H9 (cell line): ENCODE measurements around the gene SPTBN5. TPM values are rescaled to one million over a fixed set of nuclear protein-coding genes. Genes with fewer than 3 reads are reported as not detected.

Experiments used
- DNase-seq: peaks from one replicate; pipeline ENCODE4 v3.0.0-alpha.2; 2017
- H2AFZ ChIP-seq: one replicate; pipeline ENCODE4 v1.6.1; 2013; ENCODE audit warnings: mild to moderate bottlenecking, low read length, control low read depth, moderate library complexity
- H2AK5ac ChIP-seq: 2 replicates; pipeline ENCODE4 v1.6.1; 2013; ENCODE audit warnings: low read length, control low read depth, mixed read lengths; ENCODE audit not compliant: insufficient read length
- H2BK120ac ChIP-seq: one replicate; pipeline ENCODE4 v1.6.1; 2013; ENCODE audit warnings: low read depth, mild to moderate bottlenecking, low read length, control low read depth, inconsistent platforms; ENCODE audit not compliant: poor library complexity, severe bottlenecking
- H2BK12ac ChIP-seq: 2 replicates; pipeline ENCODE4 v1.6.1; 2013; ENCODE audit warnings: low read length, control low read depth, mixed read lengths, low read depth; ENCODE audit not compliant: insufficient read length
- H2BK15ac ChIP-seq: 2 replicates; pipeline ENCODE4 v1.6.1; 2013; ENCODE audit warnings: low read depth, low read length, control low read depth
- H2BK20ac ChIP-seq: one replicate; pipeline ENCODE4 v1.6.1; 2013; ENCODE audit warnings: low read depth, mild to moderate bottlenecking, low read length, control low read depth, inconsistent platforms; ENCODE audit not compliant: poor library complexity, severe bottlenecking
- H2BK5ac ChIP-seq: 2 replicates; pipeline ENCODE4 v1.6.1; 2013; ENCODE audit warnings: low read length, control low read depth, mixed read lengths; ENCODE audit not compliant: insufficient read length
- H3K14ac ChIP-seq: 2 replicates; pipeline ENCODE4 v1.6.1; 2013; ENCODE audit warnings: low read length, control low read depth; ENCODE audit not compliant: insufficient read depth
- H3K18ac ChIP-seq: 2 replicates; pipeline ENCODE4 v1.6.1; 2013; ENCODE audit warnings: low read depth, mild to moderate bottlenecking, mixed read lengths, low read length, control low read depth; ENCODE audit not compliant: insufficient read length
- H3K23ac ChIP-seq: 2 replicates; pipeline ENCODE4 v1.6.1; 2013; ENCODE audit warnings: low read length, control low read depth, mixed read lengths, low read depth; ENCODE audit not compliant: insufficient read length
- H3K23me2 ChIP-seq: 2 replicates; pipeline ENCODE4 v1.6.1; 2013; ENCODE audit warnings: low read depth, mild to moderate bottlenecking, mixed read lengths, low read length, control low read depth; ENCODE audit not compliant: insufficient read length, poor library complexity, severe bottlenecking
- H3K27ac ChIP-seq: 2 replicates; pipeline ENCODE4 v1.5.1; 2013; ENCODE audit warnings: low read length, control low read depth, mixed read lengths, low read depth; ENCODE audit not compliant: insufficient read length
- H3K27me3 ChIP-seq: 2 replicates; pipeline ENCODE4 v1.6.1; 2013; ENCODE audit warnings: low read length, control low read depth, inconsistent platforms; ENCODE audit not compliant: insufficient read depth
- H3K4ac ChIP-seq: 2 replicates; pipeline ENCODE4 v1.6.1; 2013; ENCODE audit warnings: low read depth, mild to moderate bottlenecking, control low read depth, inconsistent platforms, low read length, moderate library complexity
- H3K4me1 ChIP-seq: 2 replicates; pipeline ENCODE4 v1.6.1; 2013; ENCODE audit warnings: low read length, control low read depth, inconsistent platforms; ENCODE audit not compliant: insufficient read depth
- H3K4me2 ChIP-seq: 2 replicates; pipeline ENCODE4 v1.6.1; 2013; ENCODE audit warnings: low read length, control low read depth, mixed read lengths; ENCODE audit not compliant: insufficient read length, insufficient read depth
- H3K56ac ChIP-seq: 2 replicates; pipeline ENCODE4 v1.6.1; 2013; ENCODE audit warnings: low read depth, mild to moderate bottlenecking, mixed read lengths, low read length, control low read depth; ENCODE audit not compliant: insufficient read length
- H3K79me1 ChIP-seq: 2 replicates; pipeline ENCODE4 v1.6.1; 2013; ENCODE audit warnings: low read depth, mild to moderate bottlenecking, moderate library complexity, low read length, control low read depth, inconsistent platforms; ENCODE audit not compliant: insufficient read depth, poor library complexity, severe bottlenecking
- H3K79me2 ChIP-seq: 2 replicates; pipeline ENCODE4 v1.6.1; 2013; ENCODE audit warnings: low read length, control low read depth, inconsistent platforms; ENCODE audit not compliant: insufficient read depth
- H3K9ac ChIP-seq: 2 replicates; pipeline ENCODE4 v1.6.1; 2013; ENCODE audit warnings: low read length, control low read depth, mixed read lengths; ENCODE audit not compliant: insufficient read length; ENCODE audit errors: extremely low read depth
- H3K9me3 ChIP-seq: one replicate; pipeline ENCODE4 v1.6.1; 2013; ENCODE audit warnings: low read depth, low read length, inconsistent platforms; ENCODE audit not compliant: control insufficient read depth
- H3T11ph ChIP-seq: one replicate; pipeline ENCODE4 v1.6.1; 2013; ENCODE audit warnings: mild to moderate bottlenecking, low read length, control low read depth, inconsistent platforms
- H4K20me1 ChIP-seq: one replicate; pipeline ENCODE4 v1.6.1; 2013; ENCODE audit not compliant: control insufficient read depth, insufficient read length, insufficient read depth
- H4K5ac ChIP-seq: 2 replicates; pipeline ENCODE4 v1.6.1; 2013; ENCODE audit warnings: low read depth, mild to moderate bottlenecking, mixed read lengths, low read length, control low read depth; ENCODE audit not compliant: insufficient read length
- H4K8ac ChIP-seq: replicated peaks from 2 replicates; pipeline ENCODE4 v1.6.1; 2013; ENCODE audit warnings: low read length, control low read depth, mixed read lengths, low read depth; ENCODE audit not compliant: insufficient read length
- H4K91ac ChIP-seq: 2 replicates; pipeline ENCODE4 v1.6.1; 2013; ENCODE audit warnings: low read depth, mild to moderate bottlenecking, moderate library complexity, mixed read lengths, low read length, control low read depth; ENCODE audit not compliant: insufficient read length
- H3K27ac Mint-ChIP-seq, 3 experiments: 2 replicates in 2 of 3; 3 replicates in 1 of 3; pipeline ENCODE4 v1.8.0; 2020 to 2021; ENCODE audit warnings: mixed read lengths in 3 of 3, mild to moderate bottlenecking in 1 of 3, moderate library complexity in 1 of 3
- H3K27me3 Mint-ChIP-seq: 2 replicates; pipeline ENCODE4 v1.8.0; 2021; ENCODE audit warnings: low read depth, mild to moderate bottlenecking, moderate library complexity, mixed read lengths
- H3K36me3 Mint-ChIP-seq, 3 experiments: 2 replicates in 2 of 3; 3 replicates in 1 of 3; pipeline ENCODE4 v1.8.0; 2020 to 2021; ENCODE audit warnings: low read depth in 3 of 3, mixed read lengths in 3 of 3; ENCODE audit not compliant: insufficient read depth in 1 of 3
- H3K4me1 Mint-ChIP-seq, 2 experiments: 2 replicates each; pipeline ENCODE4 v1.8.0; 2020; ENCODE audit warnings: mixed read lengths in 2 of 2
- H3K4me3 Mint-ChIP-seq, 2 experiments: 2 replicates in 1 of 2; 3 replicates in 1 of 2; pipeline ENCODE4 v1.8.0; 2020 to 2021; ENCODE audit warnings: mild to moderate bottlenecking in 2 of 2, mixed read lengths in 2 of 2, moderate library complexity in 1 of 2
- H3K9me3 Mint-ChIP-seq, 2 experiments: 2 replicates in 1 of 2; 3 replicates in 1 of 2; pipeline ENCODE4 v1.8.0; 2020; ENCODE audit warnings: mild to moderate bottlenecking in 2 of 2, mixed read lengths in 2 of 2, moderate library complexity in 1 of 2
- CTCF ChIP-seq: fragments of 200-600 bp; sonication (generic); conservative IDR thresholded peaks from 3 replicates; pipeline ENCODE4 v1.8.0; 2021; ENCODE audit warnings: antibody characterized with exemption, mild to moderate bottlenecking
- WGBS: extraction: QIAGEN DNeasy Blood & Tissue Kit; methylation state at CpG from one replicate; pipeline ENCODE4 v1.1.7; 2013; ENCODE audit warnings: missing lambda C conversion rate, low lambda C conversion rate, mixed read lengths; ENCODE audit not compliant: insufficient read length; ENCODE audit errors: extremely low coverage; 5-methylcytosine and 5-hydroxymethylcytosine counted together
- total RNA-seq: library from RNA; stranded (reverse); gene quantifications from 2 replicates; pipeline ENCODE4 v1.2.1, GENCODE V29; 2021

The SPTBN5 gene
- total RNA-seq, 1 experiment from 2014 or later = 0.90 TPM

DNA sequence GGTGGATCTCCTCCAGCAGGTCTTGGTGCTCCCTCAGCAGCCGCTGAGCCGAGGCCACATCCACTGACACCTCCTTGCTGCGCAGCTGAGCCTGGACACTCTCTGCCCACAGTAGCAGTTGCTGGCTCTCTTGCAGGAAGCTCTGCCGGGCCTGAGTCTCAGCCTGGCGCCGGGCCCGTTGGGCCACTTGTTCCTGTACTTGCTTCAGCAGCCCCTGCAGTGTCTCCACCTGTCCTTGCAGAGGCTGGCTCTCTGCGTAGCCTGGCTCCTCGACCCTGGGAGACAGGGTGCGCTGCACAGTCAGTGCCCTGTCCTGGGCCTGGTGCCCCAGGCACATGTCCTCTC lies 15.5 kb downstream of the SPTBN5 start:
- H3K9me3 ChIP-seq = no peaks in the 10 kb centered on the region
- Mint-ChIP-seq H3K4me3 (no peak overlapping the region), H3K36me3 (peaks cover 0 to 1% (median 0%) of the 10 kb centered on the region in 3 experiments; a peak in 1 of 7 replicates), H3K9me3 (no peaks in the 10 kb centered on the region; a peak in 2 of 5 replicates), H3K4me1 (peaks cover 4 to 10% of the 10 kb centered on the region in 2 experiments), H3K27ac (no peak overlapping the region), H3K27me3 (peaks cover 35% of the 10 kb centered on the region)
- H3K79me1 ChIP-seq = no peaks in the 10 kb centered on the region
- no peaks in the 10 kb centered on the region for H3K79me2 ChIP-seq
- DNase-seq = no peak
- H3K27ac ChIP-seq = no peak overlapping the region
- WGBS = no CpG with 5 or more reads among the region's 10 CpGs
- no peak overlapping the region for H3T11ph ChIP-seq
- H3K23me2 ChIP-seq = peaks cover 3% of the 10 kb centered on the region
- peaks cover 7% of the 10 kb centered on the region; the same call in 1 of the 2 replicates for H3K27me3 ChIP-seq
- H4K5ac ChIP-seq = no peak overlapping the region
- H2AK5ac ChIP-seq = no peak overlapping the region
- H3K4me1 ChIP-seq = no peaks in the 10 kb centered on the region
- H2BK15ac ChIP-seq = no peak overlapping the region
- no peak for TF ChIP-seq CTCF
- no peak overlapping the region for H3K9ac ChIP-seq
- H3K23ac ChIP-seq = no peak overlapping the region
- no peak overlapping the region for H2BK20ac ChIP-seq
- no peak overlapping the region for H4K8ac ChIP-seq
- H2BK12ac ChIP-seq = no peak overlapping the region
- no peak overlapping the region for H2BK120ac ChIP-seq
- no peak overlapping the region for H2AFZ ChIP-seq
- H3K4me2 ChIP-seq = no peak overlapping the region
- no peak overlapping the region for H3K18ac ChIP-seq
- H4K91ac ChIP-seq = no peak overlapping the region
- H3K56ac ChIP-seq = no peak overlapping the region
- H4K20me1 ChIP-seq = no peaks in the 10 kb centered on the region
- no peak overlapping the region for H2BK5ac ChIP-seq
- no peak overlapping the region for H3K14ac ChIP-seq
- no peak overlapping the region for H3K4ac ChIP-seq
